Measurements from ENCODE around the gene SLC25A36.

Gene SLC25A36

DNA sequence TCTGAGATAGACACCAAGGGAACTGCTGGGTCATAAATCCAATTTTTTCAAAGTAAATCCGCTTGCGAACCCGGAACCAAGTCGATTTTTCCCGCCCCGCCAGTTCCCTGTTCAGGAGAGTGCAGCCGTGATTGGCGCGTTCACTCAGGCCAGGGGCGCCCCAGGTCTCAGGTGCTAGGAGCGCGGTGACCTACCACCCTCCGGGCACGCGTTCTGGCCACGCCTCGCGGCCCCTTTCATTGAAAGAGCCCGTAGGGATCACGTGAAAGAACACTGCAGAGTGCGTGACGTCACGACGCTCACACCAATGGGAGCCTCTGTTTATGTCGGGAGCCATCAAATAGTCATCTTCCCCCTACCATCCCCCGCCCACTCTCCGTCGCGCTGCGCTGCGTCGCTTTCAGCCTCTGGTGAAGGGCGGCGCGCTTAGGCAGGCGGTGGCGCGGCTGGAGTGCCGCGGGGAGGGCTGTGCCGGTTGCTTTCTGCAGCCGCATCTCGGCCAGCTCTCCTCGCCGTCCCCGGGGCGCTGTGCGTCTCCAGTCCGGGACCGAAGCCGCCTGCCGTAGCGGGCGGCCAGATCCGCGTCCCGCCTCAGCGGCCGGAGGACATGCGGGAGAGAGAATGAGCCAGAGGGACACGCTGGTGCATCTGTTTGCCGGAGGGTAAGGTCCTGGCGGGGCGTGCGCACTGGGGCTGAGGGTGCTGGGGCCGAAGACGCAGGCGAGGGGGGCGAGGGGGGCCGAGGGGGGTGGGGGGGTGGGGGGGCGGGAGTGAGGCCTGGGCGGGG lies at the start of gene SLC25A36:
SLC25A36 (plus strand) TSS at position 403 of the 787 bp plus-strand sequence; CDS start at position 622, 219 bp downstream.
- peak; percentile 97 for DNase-seq

DNA sequence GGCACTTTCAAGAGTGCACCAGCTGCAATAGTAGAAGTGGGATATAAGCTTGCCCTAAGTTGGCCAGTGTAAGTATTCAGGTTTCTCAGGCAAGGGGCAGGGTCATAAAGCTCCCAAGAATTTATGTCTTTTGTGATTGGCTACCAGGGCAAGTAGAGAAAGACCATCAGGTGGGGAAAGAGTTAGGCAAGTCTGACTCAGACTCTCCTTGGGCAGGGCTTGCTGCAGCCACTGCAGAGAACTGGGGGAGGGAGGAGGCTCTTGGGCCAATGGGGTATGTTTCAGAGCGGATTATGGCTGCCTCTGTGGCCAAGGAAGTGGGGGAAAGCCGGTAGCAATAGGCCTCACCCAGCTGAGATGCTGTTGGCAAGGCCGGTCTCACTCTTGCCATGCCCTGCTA lies 44.6 kb upstream of the SLC25A36 start:
- no peak for DNase-seq

DNA sequence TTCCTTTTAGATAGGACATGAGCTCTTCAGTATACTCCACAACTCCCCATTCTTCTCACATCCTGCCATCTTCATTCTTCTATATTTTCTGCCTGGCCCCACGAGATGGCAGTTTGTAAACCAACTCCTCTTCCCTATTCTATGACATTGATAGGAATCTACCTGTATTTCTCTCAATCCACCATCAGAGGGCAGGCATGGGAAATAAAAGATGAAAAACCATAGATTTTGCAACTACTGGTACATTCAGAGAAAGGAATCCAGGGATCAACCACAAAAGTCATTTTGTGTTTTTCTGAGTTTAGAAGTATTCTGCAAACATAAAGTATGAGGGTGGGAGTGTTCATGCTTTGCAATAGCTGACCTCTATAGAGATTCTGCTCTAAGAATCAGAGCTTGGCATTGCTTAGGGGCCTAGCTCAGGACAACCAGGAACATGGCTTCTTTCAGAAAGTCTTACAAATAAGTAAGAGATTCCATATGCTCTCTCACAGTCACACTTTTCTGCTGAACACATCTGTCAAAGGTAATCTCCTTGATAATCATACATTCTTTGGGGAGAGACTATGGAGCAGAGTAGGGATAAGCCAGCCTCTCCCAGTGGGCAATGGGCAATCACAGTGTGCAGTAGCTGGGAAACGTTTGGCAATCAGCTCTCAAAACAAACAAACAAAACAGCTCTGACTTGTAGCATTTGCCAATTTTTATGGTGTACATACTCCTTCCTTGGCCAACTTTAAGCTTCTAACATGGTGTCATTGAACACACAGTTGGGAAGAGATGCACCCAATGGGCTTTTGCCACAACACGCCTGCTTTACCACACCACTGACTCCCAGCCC lies 43.1 kb upstream of the SLC25A36 start:
- DNase-seq: peak; percentile 60

- DNase-seq: no peak
Measured at GRCh38 chr3:140899363-140899762, 42.3 kb upstream of the SLC25A36 start.

- no peak for DNase-seq
Measured at GRCh38 chr3:140902791-140903190, 38.8 kb upstream of the SLC25A36 start.

DNA sequence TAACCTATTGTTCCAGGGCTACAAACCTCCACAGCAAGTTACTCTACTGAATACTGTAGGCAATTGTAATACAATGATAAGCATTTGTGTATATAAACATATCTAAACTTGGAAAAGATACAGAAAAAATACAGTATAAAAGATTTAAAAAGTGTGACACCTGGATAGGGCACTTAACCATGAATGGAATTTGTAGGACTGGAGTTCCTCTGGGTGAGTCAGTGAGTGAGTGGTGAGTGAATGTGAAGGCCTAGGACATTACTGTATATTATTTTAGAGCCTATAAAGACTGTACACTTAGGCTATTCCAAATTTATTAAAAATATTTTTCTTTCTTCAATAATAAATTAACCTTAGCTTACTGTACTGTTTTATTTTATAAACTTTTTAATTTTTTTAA lies 38.4 kb upstream of the SLC25A36 start:
- no peak for DNase-seq

- no peak for DNase-seq
Measured at GRCh38 chr3:140904521-140904920, 37.1 kb upstream of the SLC25A36 start.

GRCh38 chr3:140905559-140905958 lies 36.1 kb upstream of the SLC25A36 start:
- no peak for DNase-seq

- DNase-seq: no peak
Measured at GRCh38 chr3:140906785-140907184, 34.9 kb upstream of the SLC25A36 start.

- peak; percentile 12 for DNase-seq
Measured at GRCh38 chr3:140910860-140911259, 30.8 kb upstream of the SLC25A36 start.

GRCh38 chr3:140911822-140912221 lies 29.8 kb upstream of the SLC25A36 start:
- DNase-seq: peak; percentile 79

DNA sequence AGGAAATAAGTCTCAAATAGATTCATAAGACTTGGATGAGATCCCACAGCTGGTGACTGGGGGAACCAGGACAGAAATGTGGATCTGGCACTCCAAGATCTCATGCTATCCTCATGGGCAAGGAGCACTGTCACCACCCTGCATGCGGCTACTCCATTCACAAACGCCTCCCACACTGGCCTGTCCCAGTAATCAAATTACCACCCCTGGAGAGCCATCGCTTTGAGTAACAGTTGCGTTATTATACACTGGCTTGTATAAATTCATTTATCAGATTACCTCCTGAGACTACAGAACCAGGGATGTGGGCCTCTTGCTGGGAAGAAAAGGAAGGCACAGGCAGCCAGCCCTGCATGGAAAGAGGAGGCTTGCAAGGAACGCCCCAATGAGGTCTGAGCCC lies 27.9 kb upstream of the SLC25A36 start:
- DNase-seq: no peak

GRCh38 chr3:140914384-140914945 lies 27.2 kb upstream of the SLC25A36 start:
- no peak for DNase-seq

DNA sequence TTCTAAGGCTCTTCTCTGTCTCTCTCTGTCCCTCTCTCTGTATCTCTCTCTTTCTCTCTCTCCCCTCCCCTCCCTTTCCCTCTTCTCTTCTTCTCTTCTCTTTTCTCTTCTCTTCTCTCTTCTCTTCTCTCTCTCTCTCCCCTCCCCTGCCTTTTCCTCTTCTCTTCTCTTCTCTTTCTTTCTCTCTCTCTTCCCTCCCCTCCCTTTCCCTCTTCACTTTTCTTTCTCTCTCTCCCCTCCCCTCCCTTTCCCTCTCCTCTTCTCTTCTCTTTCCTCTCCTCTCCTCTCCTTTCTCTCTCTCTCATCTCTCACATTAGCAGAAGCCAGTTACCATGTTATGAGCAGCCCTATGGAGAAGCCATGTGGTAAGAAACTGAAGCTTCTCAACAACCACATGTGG lies 25.0 kb upstream of the SLC25A36 start:
- DNase-seq: no peak

DNA sequence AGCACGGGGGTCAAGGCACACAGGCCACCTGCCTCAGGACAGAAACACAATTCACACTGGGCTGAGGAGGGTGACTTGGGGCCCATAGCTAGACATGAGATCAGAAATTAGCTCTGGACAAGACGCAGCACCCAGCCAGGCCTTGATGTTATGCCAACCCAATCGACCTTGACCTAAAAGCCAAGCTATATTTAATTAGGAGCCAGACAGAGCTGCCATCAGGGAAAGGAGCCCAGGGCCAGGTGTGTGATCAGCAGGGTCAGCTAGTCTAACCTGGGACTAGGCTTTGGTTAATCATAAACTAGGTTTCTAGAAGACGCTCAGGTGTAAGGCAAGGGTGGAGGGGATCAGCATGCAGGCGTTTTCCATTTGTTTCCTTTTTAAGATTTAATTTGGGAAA lies 23.9 kb upstream of the SLC25A36 start:
- no peak for DNase-seq

GRCh38 chr3:140920029-140920428 lies 21.6 kb upstream of the SLC25A36 start:
- no peak for DNase-seq

- DNase-seq: peak; percentile 43
Measured at GRCh38 chr3:140922634-140923033, 19.0 kb upstream of the SLC25A36 start.

DNA sequence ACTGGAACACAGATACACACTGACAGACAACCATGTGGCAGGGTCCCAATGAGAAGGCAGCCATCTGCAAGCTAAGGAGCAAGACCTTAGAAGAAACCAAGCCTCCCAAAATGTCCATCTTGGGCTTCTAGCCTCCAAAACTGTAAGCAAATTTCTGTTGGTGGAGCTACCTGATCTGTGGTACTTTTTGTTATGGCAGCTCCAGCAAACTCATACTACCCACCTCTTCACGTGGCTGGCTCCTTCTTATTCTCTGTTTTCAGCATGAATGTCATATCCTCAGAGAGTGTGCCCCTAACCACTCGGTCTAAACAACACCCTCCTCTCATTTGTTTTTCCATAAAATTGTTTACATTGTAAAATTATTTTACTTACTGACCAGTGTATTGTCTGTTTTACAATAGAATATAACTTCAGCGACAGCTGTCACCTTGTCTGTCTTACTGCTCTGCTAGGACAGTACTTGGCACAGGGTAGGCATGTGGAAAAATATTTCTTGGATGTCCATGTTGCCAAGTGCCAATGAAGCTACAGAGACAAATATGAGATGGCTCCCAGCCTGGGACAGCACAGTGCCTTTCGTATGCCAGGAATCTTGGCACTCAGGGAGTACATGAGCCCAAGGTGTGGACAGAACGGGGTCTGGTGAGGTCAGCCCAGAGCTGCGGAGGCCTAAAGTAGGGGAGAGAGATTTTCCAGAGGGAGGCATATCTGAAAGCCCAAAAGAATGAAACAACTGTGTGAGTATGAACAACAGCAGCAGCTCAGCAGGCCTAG lies 17.4 kb upstream of the SLC25A36 start:
- no peak for DNase-seq

GRCh38 chr3:140927279-140928069 lies 14.2 kb upstream of the SLC25A36 start:
- DNase-seq: no peak

- no peak for DNase-seq
Measured at GRCh38 chr3:140929446-140929845, 12.2 kb upstream of the SLC25A36 start.

- no peak for DNase-seq
Measured at GRCh38 chr3:140931016-140931454, 10.6 kb upstream of the SLC25A36 start.

DNA sequence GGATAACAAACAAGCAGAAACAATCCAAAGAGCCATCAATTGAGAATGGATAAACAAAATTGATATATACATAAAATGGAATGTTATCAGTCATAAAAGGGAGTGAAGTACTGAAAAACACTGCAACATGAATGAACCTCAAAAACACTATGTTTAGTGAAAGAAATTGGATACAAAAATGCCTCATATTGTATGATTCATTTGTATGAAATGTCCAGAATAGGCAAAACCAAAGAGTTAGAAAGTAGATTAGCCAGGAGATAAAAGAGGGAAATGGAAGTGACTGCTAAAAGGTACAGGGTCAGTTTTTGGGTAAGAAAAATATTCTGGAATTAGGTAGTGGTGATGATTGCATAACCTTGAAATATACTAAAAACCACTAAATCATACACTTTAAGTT lies 9.8 kb upstream of the SLC25A36 start:
- no peak for DNase-seq

All from NCI-H2171 treated with DMSO at 0.1 percent for 48 hours (cell line).